Liver (tissue), 9 donors: ENCODE results near the gene CSMD2. TPM values are rescaled to one million over a fixed set of nuclear protein-coding genes. Genes with fewer than 3 reads are reported as not detected.

ENCODE experiments used
- DNase-seq: peaks from one replicate; pipeline ENCODE4 v3.0.0-alpha.2; 2017; ENCODE audit warnings: low spot score
- H3K27ac ChIP-seq, 2 donors: one replicate each; pipeline ENCODE4 v1.7.0; 2013; ENCODE audit warnings: inconsistent platforms in 2 of 2, low read length in 2 of 2, control low read depth in 1 of 2, low read depth in 1 of 2, mild to moderate bottlenecking in 1 of 2
- H3K27me3 ChIP-seq, 4 donors: one replicate each; pipeline versions ENCODE4 v1.6.1 to v1.7.0; 2013; ENCODE audit warnings: low read length in 3 of 4, inconsistent platforms in 1 of 4, mild to moderate bottlenecking in 1 of 4, moderate library complexity in 1 of 4; ENCODE audit not compliant: control insufficient read depth in 4 of 4, insufficient read depth in 4 of 4
- H3K36me3 ChIP-seq, 4 donors: one replicate each; pipeline versions ENCODE4 v1.6.1 to v1.7.0; 2013; ENCODE audit warnings: low read length in 3 of 4, mild to moderate bottlenecking in 3 of 4, low read depth in 1 of 4, moderate library complexity in 1 of 4; ENCODE audit not compliant: control insufficient read depth in 4 of 4, insufficient read depth in 3 of 4
- H3K4me1 ChIP-seq, 4 donors: one replicate each; pipeline versions ENCODE4 v1.6.1 to v1.7.0; 2013; ENCODE audit warnings: low read length in 3 of 4, mild to moderate bottlenecking in 3 of 4, moderate library complexity in 1 of 4; ENCODE audit not compliant: control insufficient read depth in 4 of 4, insufficient read depth in 4 of 4
- H3K4me3 ChIP-seq, 3 donors: one replicate each; pipeline versions ENCODE4 v1.6.1 to v1.7.0; 2013; ENCODE audit warnings: low read length in 3 of 3, control low read depth in 1 of 3, low read depth in 1 of 3, mild to moderate bottlenecking in 1 of 3
- H3K9ac ChIP-seq, 2 donors: one replicate each; pipeline ENCODE4 v1.7.0; 2013; ENCODE audit warnings: low read length in 2 of 2, mild to moderate bottlenecking in 2 of 2, moderate library complexity in 2 of 2, control low read depth in 1 of 2, low read depth in 1 of 2
- H3K9me3 ChIP-seq, 4 donors: one replicate each; pipeline versions ENCODE4 v1.6.1 to v1.7.0; 2013; ENCODE audit warnings: low read length in 3 of 4; ENCODE audit not compliant: control insufficient read depth in 4 of 4
- CTCF ChIP-seq: fragments of 150-350 bp; IDR thresholded peaks from 2 replicates; pipeline ENCODE4 v1.5.1; 2017; ENCODE audit warnings: improper control_type of control experiment, low read depth, low read length; ENCODE audit not compliant: missing input control
- EGR1 ChIP-seq, 2 donors: IDR thresholded peaks; 2 replicates each; pipeline ENCODE4 v1.6.1; 2016 to 2018; ENCODE audit warnings: antibody characterized with exemption in 2 of 2, low read depth in 2 of 2
- FOXA1 ChIP-seq: IDR thresholded peaks from 2 replicates; pipeline ENCODE4 v1.6.1; 2016; ENCODE audit warnings: antibody characterized with exemption
- FOXA2 ChIP-seq: IDR thresholded peaks from 2 replicates; pipeline ENCODE4 v1.6.1; 2016; ENCODE audit warnings: antibody characterized with exemption
- GABPA ChIP-seq, 2 donors: IDR thresholded peaks in 1 of 2; conservative IDR thresholded peaks in 1 of 2; 2 replicates each; pipeline ENCODE4 v1.6.1; 2016; ENCODE audit warnings: antibody characterized with exemption in 2 of 2, mild to moderate bottlenecking in 1 of 2, moderate library complexity in 1 of 2
- HNF4A ChIP-seq, 2 donors: conservative IDR thresholded peaks; 2 replicates each; pipeline ENCODE4 v1.6.1; 2016; ENCODE audit warnings: antibody characterized with exemption in 2 of 2, mild to moderate bottlenecking in 2 of 2
- JUND ChIP-seq, 2 donors: IDR thresholded peaks; 2 replicates each; pipeline ENCODE4 v1.6.1; 2016; ENCODE audit warnings: antibody characterized with exemption in 2 of 2
- MAX ChIP-seq: IDR thresholded peaks from 2 replicates; pipeline ENCODE4 v1.6.1; 2016; ENCODE audit warnings: antibody characterized with exemption
- NR2F2 ChIP-seq: IDR thresholded peaks from 2 replicates; pipeline ENCODE4 v1.6.1; 2016; ENCODE audit warnings: antibody characterized with exemption
- RAD21 ChIP-seq, 2 donors: IDR thresholded peaks; 2 replicates each; pipeline ENCODE4 v1.6.1; 2016; ENCODE audit warnings: antibody characterized with exemption in 2 of 2, mild to moderate bottlenecking in 2 of 2
- REST ChIP-seq: IDR thresholded peaks from 2 replicates; pipeline ENCODE4 v1.6.1; 2016; ENCODE audit warnings: antibody characterized with exemption, mild to moderate bottlenecking
- RXRA ChIP-seq, 2 donors: IDR thresholded peaks; 2 replicates each; pipeline ENCODE4 v1.6.1; 2017 to 2018; ENCODE audit warnings: antibody characterized with exemption in 2 of 2, mild to moderate bottlenecking in 1 of 2
- SP1 ChIP-seq: IDR thresholded peaks from 2 replicates; pipeline ENCODE4 v1.6.1; 2018; ENCODE audit warnings: antibody characterized with exemption, mild to moderate bottlenecking
- TAF1 ChIP-seq: conservative IDR thresholded peaks from 2 replicates; pipeline ENCODE4 v1.6.1; 2016; ENCODE audit warnings: antibody characterized with exemption, mild to moderate bottlenecking
- YY1 ChIP-seq: IDR thresholded peaks from 2 replicates; pipeline ENCODE4 v1.6.1; 2016; ENCODE audit warnings: antibody characterized with exemption, mild to moderate bottlenecking
- WGBS: extraction: QIAGEN DNeasy Blood & Tissue Kit; methylation state at CpG from one replicate; pipeline ENCODE4 v1.1.7; 2013; 5-methylcytosine and 5-hydroxymethylcytosine counted together
- polyA plus RNA-seq, 2 donors: library from polyadenylated mRNA; stranded (reverse) in 1 of 2; unstranded in 1 of 2; fragments of 200-250 nt in 1 of 2; fragments of >200 nt in 1 of 2; fragmentation: Nextera tagmentation in 1 of 2; extraction: Ambion mirVana in 1 of 2; gene quantifications; one replicate each; pipeline versions ENCODE4 v1.2.1 to v1.2.3, GENCODE V29; 2013 to 2015
- total RNA-seq, 2 donors: library from RNA; depleted of rRNA; stranded (reverse); fragments of >200 nt; gene quantifications; one replicate each; pipeline ENCODE4 v1.2.3, GENCODE V29; 2014
- TF ChIP-seq, protein P1 (sequence below): IDR thresholded peaks from 2 replicates; pipeline ENCODE4 v1.6.1; 2016; ENCODE audit warnings: antibody characterized with exemption
- donor health status: healthy.
- donor health status: healthy.
- donor health status: healthy.
- donor health status: healthy.
- donor health status: healthy.

Gene CSMD2
- total and polyA plus RNA-seq, 4 donors = 0.08 to 0.09 TPM; not detected in 2

- 95% methylated on average over 2 of the region's 2 CpGs for WGBS
- Histone ChIP-seq H3K4me3 (no peak overlapping the region), H3K4me1 (no peaks in the 10 kb centered on the region), H3K9me3 (peaks cover 7 to 17% (median 12%) of the 10 kb centered on the region in 4 donors), H3K27ac (no peak overlapping the region), H3K9ac (no peak overlapping the region), H3K27me3 (no peaks in the 10 kb centered on the region), H3K36me3 (peaks cover 4 to 42% (median 14%) of the 10 kb centered on the region in 4 donors)
- TF ChIP-seq FOXA1 (no peak), HNF4A (conservative IDR thresholded peaks at IDR 0.05) (no peak), FOXA2 (no peak), CTCF (no peak), RXRA (IDR thresholded peaks at IDR 0.05) (no peak), TAF1 (no peak), RAD21 (IDR thresholded peaks at IDR 0.05) (no peak), SP1 (no peak), NR2F2 (no peak), JUND (IDR thresholded peaks at IDR 0.05) (no peak), MAX (no peak), GABPA (IDR thresholded peaks at IDR 0.05 in 1 of 2, conservative IDR thresholded peaks at IDR 0.05 in 1 of 2) (no peak), YY1 (no peak), REST (no peak)
- TF ChIP-seq, protein P1, sequence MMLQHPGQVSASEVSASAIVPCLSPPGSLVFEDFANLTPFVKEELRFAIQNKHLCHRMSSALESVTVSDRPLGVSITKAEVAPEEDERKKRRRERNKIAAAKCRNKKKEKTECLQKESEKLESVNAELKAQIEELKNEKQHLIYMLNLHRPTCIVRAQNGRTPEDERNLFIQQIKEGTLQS = no peak
- no peak for DNase-seq
Observed at GRCh38 chr1:33488624-33489023, 676.4 kb downstream of the CSMD2 start.

DNA sequence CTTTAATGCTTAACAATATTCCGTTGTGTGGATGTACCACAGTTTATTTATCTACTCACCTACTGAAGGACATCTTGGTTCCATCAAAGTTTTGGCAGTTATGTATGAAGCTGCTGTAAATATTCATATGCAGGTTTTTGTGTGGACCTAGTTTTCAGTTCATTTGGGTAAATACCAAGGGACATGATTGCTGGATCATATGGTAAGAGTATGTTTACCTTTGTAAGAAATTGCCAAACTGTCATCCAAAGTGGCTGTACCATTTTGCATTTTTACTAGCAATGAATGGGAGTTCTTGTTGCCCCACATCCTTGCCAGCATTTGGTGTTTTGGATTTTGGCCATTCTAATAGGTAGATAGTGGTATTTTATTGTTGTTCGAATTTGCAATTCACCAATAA, 682.6 kb downstream of the CSMD2 start:
- H3K4me1 ChIP-seq = no peaks in the 10 kb centered on the region

More for the DNA sequence above, 682.6 kb downstream of the CSMD2 start:
- peaks cover 0 to 8% (median 0%) of the 10 kb centered on the region in 4 donors for H3K36me3 ChIP-seq
- no peak overlapping the region for H3K9ac ChIP-seq
- no peak overlapping the region for H3K4me3 ChIP-seq
- WGBS = 94% methylated on average over 2 of the region's 2 CpGs
- no peak for TF ChIP-seq EGR1 (IDR thresholded peaks at IDR 0.05; ENCODE audit: low read depth in 2 of 2)
- TF ChIP-seq NR2F2 = no peak
- TF ChIP-seq GABPA (IDR thresholded peaks at IDR 0.05 in 1 of 2, conservative IDR thresholded peaks at IDR 0.05 in 1 of 2) = no peak
- no peaks in the 10 kb centered on the region for H3K9me3 ChIP-seq
- no peak overlapping the region for H3K27ac ChIP-seq
- DNase-seq = no peak
- no peaks in the 10 kb centered on the region for H3K27me3 ChIP-seq
